K562 (cell line): Measurements from ENCODE around the gene ADTRP. TPM values are rescaled to one million over a fixed set of nuclear protein-coding genes. Genes with fewer than 3 reads are reported as not detected.
A peak's percentile ranks its signal among the peaks of the same experiment; 100 is the strongest.

Experiments used
- ATAC-seq: fragments of 200-7000 bp; cut with Tn5 transposase; 3 replicates; pipeline ENCODE4 v1.9.1; 2020; ENCODE audit warnings: moderate library complexity
- BruUV-seq: library from RNA; stranded (reverse); fragments of 400-500 nt; replicated peaks from 2 replicates; lab custom pipeline; 2021; lab: Mats Ljungman, UMichigan
- CTCF ChIA-PET: fragments of 300-600 bp; formaldehyde crosslinking; extraction: SDS; loops from one replicate; lab custom pipeline; 2021; ENCODE audit warnings: low intra/inter-chr PET ratio; lab: Yijun Ruan, JAX
- POLR2A ChIA-PET: fragments of 300-600, 350-650 bp; sonication (Branson Sonifier 250); formaldehyde crosslinking; extraction: SDS; loops from one replicate; lab custom pipeline; 2021; ENCODE audit warnings: antibody characterized with exemption, inconsistent platforms; lab: Yijun Ruan, JAX
- DNase-seq, 4 experiments: peaks; one replicate each; pipeline versions ENCODE4 v3.0.0 to v3.0.0-alpha.2; 2011 to 2018; ENCODE audit warnings: low spot score in 3 of 4, mixed read lengths in 3 of 4; ENCODE audit errors: extremely low read depth in 1 of 4
- FAIRE-seq: peaks from 2 replicates; lab custom pipeline; 2011; peaks lifted over from hg19 to GRCh38; lab: Jason Lieb, UNC
- H2AFZ ChIP-seq: 2 replicates; pipeline ENCODE4 v1.6.0; 2011; ENCODE audit warnings: low read depth, low read length, control low read depth, inconsistent platforms
- H3K27ac ChIP-seq: fragments of 200-600 bp; 3 replicates; pipeline ENCODE4 v1.8.0; 2011; ENCODE audit warnings: low read depth, mild to moderate bottlenecking, control low read depth, inconsistent platforms, low read length, moderate library complexity, mixed read lengths; ENCODE audit errors: extremely low read depth
- H3K27me3 ChIP-seq, 2 experiments: fragments of 300-600 bp in 1 of 2; 2 replicates in 1 of 2; 3 replicates in 1 of 2; pipeline versions ENCODE4 v1.6.0 to v1.8.0; 2011; ENCODE audit warnings: inconsistent platforms in 2 of 2, low read length in 2 of 2, mild to moderate bottlenecking in 1 of 2, mixed read lengths in 1 of 2, moderate library complexity in 1 of 2; ENCODE audit not compliant: control insufficient read depth in 2 of 2, insufficient read depth in 2 of 2
- H3K36me3 ChIP-seq: fragments of 300-600 bp; 3 replicates; pipeline ENCODE4 v1.8.0; 2011; ENCODE audit warnings: mild to moderate bottlenecking, low read length, inconsistent platforms; ENCODE audit not compliant: control insufficient read depth, insufficient read depth
- H3K4me1 ChIP-seq, 2 experiments: fragments of 200-600 bp in 1 of 2; replicated peaks in 1 of 2; 2 replicates in 1 of 2; 3 replicates in 1 of 2; pipeline versions ENCODE4 v1.5.1 to v1.8.0; 2011; ENCODE audit warnings: inconsistent platforms in 2 of 2, low read length in 2 of 2, mild to moderate bottlenecking in 1 of 2, mixed read lengths in 1 of 2, moderate library complexity in 1 of 2; ENCODE audit not compliant: control insufficient read depth in 2 of 2, insufficient read depth in 2 of 2
- H3K4me2 ChIP-seq: 2 replicates; pipeline ENCODE4 v1.6.1; 2011; ENCODE audit warnings: low read length, control low read depth, inconsistent platforms, mixed read lengths; ENCODE audit not compliant: insufficient read depth
- H3K4me3 ChIP-seq: fragments of 200-600 bp; sonication (generic), shearing (Covaris generic); 2 replicates; pipeline ENCODE4 v1.5.1; 2016; ENCODE audit warnings: control low read depth, inconsistent platforms
- H3K79me2 ChIP-seq: fragments of 200-600 bp; 3 replicates; pipeline ENCODE4 v1.8.0; 2011; ENCODE audit warnings: low read length, inconsistent platforms; ENCODE audit not compliant: control insufficient read depth, insufficient read depth
- H3K9ac ChIP-seq, 2 experiments: 2 replicates each; pipeline versions ENCODE4 v1.6.0 to v1.6.1; 2011; ENCODE audit warnings: low read depth in 2 of 2, low read length in 2 of 2, control low read depth in 1 of 2, inconsistent platforms in 1 of 2, mild to moderate bottlenecking in 1 of 2, mixed read lengths in 1 of 2; ENCODE audit not compliant: insufficient read depth in 1 of 2
- H3K9me1 ChIP-seq: one replicate; pipeline ENCODE4 v1.6.0; 2011; ENCODE audit warnings: inconsistent platforms, mild to moderate bottlenecking, low read length, moderate library complexity; ENCODE audit not compliant: control insufficient read depth, insufficient read depth
- H3K9me3 ChIP-seq: replicated peaks from 2 replicates; pipeline ENCODE4 v1.5.1; 2011; ENCODE audit warnings: low read depth, low read length, inconsistent platforms; ENCODE audit not compliant: control insufficient read depth, insufficient read depth
- H4K20me1 ChIP-seq: replicated peaks from 2 replicates; pipeline ENCODE4 v1.6.1; 2011; ENCODE audit warnings: low read length, inconsistent platforms, mixed read lengths; ENCODE audit not compliant: control insufficient read depth, insufficient read depth
- ASH1L ChIP-seq: fragments of 450-650 bp; IDR thresholded peaks from 2 replicates; pipeline ENCODE4 v1.6.1; 2018; ENCODE audit warnings: borderline replicate concordance, mild to moderate bottlenecking, low read depth; ENCODE audit not compliant: partially characterized antibody
- CEBPB ChIP-seq: fragments of 450-650 bp; IDR thresholded peaks from 2 replicates; pipeline ENCODE4 v1.6.1; 2016; ENCODE audit warnings: missing genetic modification characterization, missing compliant biosample characterization
- CEBPG ChIP-seq, 3 experiments: fragments of 200-800 bp in 1 of 3; sonication (Bioruptor generic) in 1 of 3; sonication (generic) in 1 of 3; formaldehyde crosslinking in 1 of 3; IDR thresholded peaks in 2 of 3; conservative IDR thresholded peaks in 1 of 3; 2 replicates each; pipeline versions ENCODE4 v1.6.1 to v1.8.0; 2016 to 2022; ENCODE audit warnings: missing compliant biosample characterization in 2 of 3, missing genetic modification characterization in 2 of 3, mild to moderate bottlenecking in 1 of 3, missing genetic modification reagents in 1 of 3
- WGBS: fragments of 100-300 bp; shearing (Covaris generic); methylation state at CpG from one replicate; pipeline ENCODE4 v1.1.6; 2016; ENCODE audit warnings: low coverage, mixed read lengths; ENCODE audit not compliant: insufficient coverage; ENCODE audit errors: missing lambda C conversion rate; 5-methylcytosine and 5-hydroxymethylcytosine counted together
- in situ Hi-C: fragments of 300-500 bp; cut with MboI; formaldehyde crosslinking; loops from 4 replicates; pipeline ENCODE4 v1.15.0; 2018; ENCODE audit warnings: inconsistent platforms, mixed read lengths
- intact Hi-C: fragments of 100-400 bp; cut with micrococcal nuclease; formaldehyde crosslinking; loops from 2 replicates; pipeline ENCODE4 v1.14.2; 2022
- polyA plus RNA-seq, 8 experiments: library from polyadenylated mRNA; depleted of rRNA in 4 of 8; stranded (reverse) in 5 of 8; unstranded in 3 of 8; fragments of >200 nt; fragmentation: Nextera tagmentation in 2 of 8; fragmentation: Illumina TruSeq in 1 of 8; extraction: Ambion mirVana in 2 of 8; extraction: Trizol in 1 of 8; gene quantifications; 2 replicates each; pipeline versions ENCODE4 v1.2.1 to v1.2.3, GENCODE V29; 2011 to 2014; ENCODE audit warnings: inconsistent platforms in 1 of 8, missing spikeins in 1 of 8
- total RNA-seq, 7 experiments: library from RNA; depleted of rRNA in 6 of 7; stranded (reverse); fragments of >200 nt in 6 of 7; fragmentation: Illumina TruSeq in 2 of 7; extraction: Trizol in 2 of 7; gene quantifications; 2 replicates each; pipeline versions ENCODE4 v1.2.1 to v1.2.3, GENCODE V29; 2011 to 2021; ENCODE audit warnings: low replicate concordance in 1 of 7

ADTRP gene
- total and polyA plus RNA-seq, 9 of the 15 experiments (the other 6 are each of a cell fraction or from before 2014, with no cell fraction given): 7.4 to 24.0 (median 13.6) TPM

- CTCF ChIA-PET: no interaction called here
- H3K79me2 ChIP-seq: no peaks in the 10 kb centered on the region
- H3K27me3 ChIP-seq: no peaks in the 10 kb centered on the region
- no peak overlapping the region for H3K9ac ChIP-seq
- no TSS peak for BruUV-seq
- no peak for ATAC-seq
- no peak overlapping the region for H3K4me2 ChIP-seq
- peaks cover 6% of the 10 kb centered on the region; the same call in 1 of the 2 replicates for H3K9me3 ChIP-seq
- H3K4me1 ChIP-seq: no peaks in the 10 kb centered on the region; a peak in 1 of 5 replicates
- intact Hi-C loops: no loop called here
- H2AFZ ChIP-seq: no peak overlapping the region
- no peaks in the 10 kb centered on the region; the same call in 2 of the 3 replicates for H3K36me3 ChIP-seq
- in situ Hi-C loops: no loop called here
- 54% methylated on average over 6 of the region's 6 CpGs for whole genome bisulfite sequencing
- TF ChIP-seq ASH1L (no peak), CEBPG (CRISPR knock-in tag; IDR thresholded peaks at IDR 0.05) (peak; percentile 35; the same call in 1 of the 2 replicates), CEBPG (tag; conservative IDR thresholded peaks at IDR 0.05 in 1 of 2, IDR thresholded peaks at IDR 0.05 in 1 of 2) (peak; percentile 29 to 75; a peak in 2 of 4 replicates), CEBPB (peak; percentile 85)
- TF ChIP-seq, all 486 proteins: peak for 2
- Histone ChIP-seq H3K4me3 (no peak overlapping the region), H3K9me1 (no peaks in the 10 kb centered on the region), H4K20me1 (no peaks in the 10 kb centered on the region), H3K27ac (no peak overlapping the region)
- POLR2A ChIA-PET: interaction anchor here (0.6 to 0.8 kb wide), 3 partner anchors 11 to 219 kb away, joined by 3 read pairs; no protein-coding TSS in a partner anchor
- no peak for DNase-seq
- FAIRE-seq: no peak
Observed at GRCh38 chr6:11712760-11713159, 65.8 kb downstream of the ADTRP start.
